CD8-positive, alpha-beta memory T cell (primary cell): ENCODE results near the gene ARL4D. TPM values are rescaled to one million over a fixed set of nuclear protein-coding genes. Genes with fewer than 3 reads are reported as not detected.

Experiments
- CTCF ChIA-PET: fragments of 350-600 bp; sonication (Branson Sonifier 250); formaldehyde crosslinking; loops from one replicate; lab custom pipeline; 2021; ENCODE audit warnings: antibody characterized with exemption; lab: Charles Lee
- POLR2A ChIA-PET: fragments of 350-600 bp; sonication (Branson Sonifier 250); formaldehyde crosslinking; loops from one replicate; lab custom pipeline; 2021; ENCODE audit warnings: antibody characterized with exemption; lab: Charles Lee
- DNase-seq, 5 donors: peaks; one replicate each; pipeline versions ENCODE4 v3.0.0 to v3.0.0-alpha.2; 2020 to 2022; ENCODE audit warnings: mixed read lengths in 1 of 5
- H3K27ac ChIP-seq: one replicate; pipeline ENCODE4 v1.7.0; 2013; ENCODE audit warnings: low read depth, mild to moderate bottlenecking, low read length, moderate library complexity
- H3K27me3 ChIP-seq: 2 replicates; pipeline ENCODE4 v1.7.0; 2013; ENCODE audit warnings: low read length, mild to moderate bottlenecking; ENCODE audit not compliant: insufficient read depth, poor library complexity, severe bottlenecking
- H3K36me3 ChIP-seq: 2 replicates; pipeline ENCODE4 v1.7.0; 2013; ENCODE audit warnings: mild to moderate bottlenecking, low read length, moderate library complexity; ENCODE audit not compliant: insufficient read depth
- H3K4me1 ChIP-seq: 2 replicates; pipeline ENCODE4 v1.7.0; 2013; ENCODE audit warnings: mild to moderate bottlenecking, low read length, moderate library complexity; ENCODE audit not compliant: insufficient read depth
- H3K4me3 ChIP-seq: 2 replicates; pipeline ENCODE4 v1.7.0; 2013; ENCODE audit warnings: mild to moderate bottlenecking, low read length
- H3K9me3 ChIP-seq: 2 replicates; pipeline ENCODE4 v1.7.0; 2013; ENCODE audit warnings: mild to moderate bottlenecking, low read length
- H3K27ac Mint-ChIP-seq, 8 donors: one replicate each; pipeline ENCODE4 v1.8.0; 2020 to 2021; ENCODE audit warnings: mixed read lengths in 8 of 8, mild to moderate bottlenecking in 6 of 8, inconsistent platforms in 3 of 8, moderate library complexity in 3 of 8
- H3K27me3 Mint-ChIP-seq, 2 donors: one replicate each; pipeline ENCODE4 v1.8.0; 2020 to 2021; ENCODE audit warnings: mixed read lengths in 2 of 2, mild to moderate bottlenecking in 1 of 2, moderate library complexity in 1 of 2
- H3K36me3 Mint-ChIP-seq, 3 donors: one replicate each; pipeline ENCODE4 v1.8.0; 2020 to 2021; ENCODE audit warnings: mixed read lengths in 3 of 3, inconsistent platforms in 1 of 3, mild to moderate bottlenecking in 1 of 3
- H3K4me1 Mint-ChIP-seq, 3 donors: one replicate each; pipeline ENCODE4 v1.8.0; 2020 to 2021; ENCODE audit warnings: mixed read lengths in 3 of 3, inconsistent platforms in 1 of 3, mild to moderate bottlenecking in 1 of 3
- H3K4me3 Mint-ChIP-seq, 7 donors: one replicate each; pipeline ENCODE4 v1.8.0; 2020 to 2021; ENCODE audit warnings: mixed read lengths in 7 of 7, mild to moderate bottlenecking in 6 of 7, moderate library complexity in 4 of 7, inconsistent platforms in 2 of 7
- H3K9me3 Mint-ChIP-seq, 5 donors: one replicate each; pipeline ENCODE4 v1.8.0; 2020 to 2022; ENCODE audit warnings: mixed read lengths in 5 of 5, mild to moderate bottlenecking in 3 of 5, moderate library complexity in 2 of 5, inconsistent platforms in 1 of 5
- polyA plus RNA-seq: library from polyadenylated mRNA; unstranded; fragments of 300-500 nt; fragmentation: Illumina TruSeq; gene quantifications from one replicate; pipeline ENCODE4 v1.2.3, GENCODE V29; 2021
- total RNA-seq, 2 experiments: library from RNA; stranded (reverse); gene quantifications; one replicate each; pipeline ENCODE4 v1.2.3, GENCODE V29; 2021

ARL4D gene
- total and polyA plus RNA-seq, 3 experiments from 2014 or later, result 1.9 to 2.3 (median 1.9) TPM

GRCh38 chr17:43434902-43435319 lies 36.1 kb downstream of the ARL4D start:
- no peak overlapping the region for H3K4me3 ChIP-seq
- H3K36me3 Mint-ChIP-seq, result no peaks in the 10 kb centered on the region
- peaks cover 23 to 45% of the 10 kb centered on the region in 2 donors for H3K27me3 Mint-ChIP-seq
- no peak overlapping the region for H3K27ac ChIP-seq
- H3K27ac Mint-ChIP-seq, result no peak overlapping the region
- no peaks in the 10 kb centered on the region for H3K27me3 ChIP-seq
- DNase-seq, result no peak
- H3K9me3 ChIP-seq, result no peaks in the 10 kb centered on the region
- no peaks in the 10 kb centered on the region for H3K9me3 Mint-ChIP-seq
- ChIA-PET CTCF (no interaction called here), POLR2A (no interaction called here)
- H3K4me3 Mint-ChIP-seq, result no peak overlapping the region
- H3K4me1 ChIP-seq, result no peaks in the 10 kb centered on the region
- H3K36me3 ChIP-seq, result no peaks in the 10 kb centered on the region
- H3K4me1 Mint-ChIP-seq, result no peaks in the 10 kb centered on the region

GRCh38 chr17:43437756-43438155 lies 39.0 kb downstream of the ARL4D start:
- Histone ChIP-seq H3K4me1 (no peaks in the 10 kb centered on the region), H3K27me3 (no peaks in the 10 kb centered on the region), H3K36me3 (no peaks in the 10 kb centered on the region), H3K4me3 (no peak overlapping the region), H3K9me3 (no peaks in the 10 kb centered on the region), H3K27ac (no peak overlapping the region)
- H3K27me3 Mint-ChIP-seq, result peaks cover 23 to 38% of the 10 kb centered on the region in 2 donors
- ChIA-PET POLR2A (no interaction called here), CTCF (no interaction called here)
- no peaks in the 10 kb centered on the region for H3K4me1 Mint-ChIP-seq
- H3K9me3 Mint-ChIP-seq, result no peaks in the 10 kb centered on the region
- no peak overlapping the region for H3K4me3 Mint-ChIP-seq
- H3K36me3 Mint-ChIP-seq, result no peaks in the 10 kb centered on the region
- DNase-seq, result no peak
- H3K27ac Mint-ChIP-seq, result no peak overlapping the region

- Histone ChIP-seq H3K4me1 (no peaks in the 10 kb centered on the region), H3K36me3 (no peaks in the 10 kb centered on the region), H3K9me3 (no peaks in the 10 kb centered on the region), H3K4me3 (no peak overlapping the region), H3K27me3 (no peaks in the 10 kb centered on the region), H3K27ac (no peak overlapping the region)
- ChIA-PET CTCF (no interaction called here), POLR2A (no interaction called here)
- Mint-ChIP-seq H3K4me3 (no peak overlapping the region), H3K27ac (no peak overlapping the region), H3K27me3 (peaks cover 18 to 33% of the 10 kb centered on the region in 2 donors), H3K9me3 (no peaks in the 10 kb centered on the region), H3K36me3 (no peaks in the 10 kb centered on the region), H3K4me1 (no peaks in the 10 kb centered on the region)
- no peak for DNase-seq
These were observed 39.8 kb downstream of the ARL4D start for GRCh38 chr17:43438626-43439025.

- H3K27me3 Mint-ChIP-seq, result peaks cover 16 to 34% of the 10 kb centered on the region in 2 donors
- no peak overlapping the region for H3K4me3 Mint-ChIP-seq
- H3K9me3 ChIP-seq, result no peaks in the 10 kb centered on the region
- H3K27ac Mint-ChIP-seq, result no peak overlapping the region
- no peaks in the 10 kb centered on the region for H3K36me3 ChIP-seq
- DNase-seq, result no peak
- ChIA-PET CTCF (no interaction called here), POLR2A (no interaction called here)
- H3K36me3 Mint-ChIP-seq, result no peaks in the 10 kb centered on the region
- no peaks in the 10 kb centered on the region for H3K9me3 Mint-ChIP-seq
- H3K27ac ChIP-seq, result no peak overlapping the region
- H3K4me3 ChIP-seq, result no peak overlapping the region
- no peaks in the 10 kb centered on the region for H3K4me1 ChIP-seq
- H3K27me3 ChIP-seq, result no peaks in the 10 kb centered on the region
- no peaks in the 10 kb centered on the region for H3K4me1 Mint-ChIP-seq
These were observed 40.2 kb downstream of the ARL4D start for GRCh38 chr17:43439041-43439440.

GRCh38 chr17:43442711-43443110 lies 43.9 kb downstream of the ARL4D start:
- no peak overlapping the region for H3K27ac Mint-ChIP-seq
- H3K4me3 ChIP-seq, result no peak overlapping the region
- H3K27me3 Mint-ChIP-seq, result peaks cover 6 to 28% of the 10 kb centered on the region in 2 donors
- H3K4me3 Mint-ChIP-seq, result no peak overlapping the region
- H3K9me3 Mint-ChIP-seq, result no peaks in the 10 kb centered on the region
- no peaks in the 10 kb centered on the region for H3K9me3 ChIP-seq
- CTCF ChIA-PET, result no interaction called here
- H3K4me1 Mint-ChIP-seq, result no peaks in the 10 kb centered on the region
- H3K36me3 ChIP-seq, result no peaks in the 10 kb centered on the region
- POLR2A ChIA-PET, result no interaction called here
- H3K4me1 ChIP-seq, result no peaks in the 10 kb centered on the region
- H3K36me3 Mint-ChIP-seq, result no peaks in the 10 kb centered on the region
- H3K27me3 ChIP-seq, result no peaks in the 10 kb centered on the region
- DNase-seq, result no peak
- H3K27ac ChIP-seq, result no peak overlapping the region

- Mint-ChIP-seq H3K27ac (no peak overlapping the region), H3K9me3 (no peaks in the 10 kb centered on the region), H3K4me1 (no peaks in the 10 kb centered on the region), H3K36me3 (no peaks in the 10 kb centered on the region), H3K4me3 (no peak overlapping the region), H3K27me3 (peaks cover 6 to 28% of the 10 kb centered on the region in 2 donors)
- no peaks in the 10 kb centered on the region for H3K27me3 ChIP-seq
- H3K4me3 ChIP-seq, result no peak overlapping the region
- ChIA-PET POLR2A (no interaction called here), CTCF (interaction anchor here (0.6 kb wide), 1 partner anchor 548 kb away, joined by 4 read pairs; no protein-coding TSS in a partner anchor)
- no peaks in the 10 kb centered on the region for H3K4me1 ChIP-seq
- no peak overlapping the region for H3K27ac ChIP-seq
- no peaks in the 10 kb centered on the region for H3K36me3 ChIP-seq
- no peak for DNase-seq
- no peaks in the 10 kb centered on the region for H3K9me3 ChIP-seq
These were observed 44.6 kb downstream of the ARL4D start for GRCh38 chr17:43443381-43443780.

GRCh38 chr17:43444223-43445008 lies 45.6 kb downstream of the ARL4D start:
- H3K9me3 Mint-ChIP-seq, result no peaks in the 10 kb centered on the region
- DNase-seq, result no peak
- peak overlapping the region in 1 of 8 donors; percentile 56 for H3K27ac Mint-ChIP-seq
- POLR2A ChIA-PET, result no interaction called here
- H3K4me3 Mint-ChIP-seq, result no peak overlapping the region
- no peak overlapping the region for H3K27ac ChIP-seq
- H3K27me3 Mint-ChIP-seq, result peaks cover 6 to 33% of the 10 kb centered on the region in 2 donors
- CTCF ChIA-PET, result no interaction called here
- H3K4me3 ChIP-seq, result no peak overlapping the region
- H3K4me1 ChIP-seq, result no peaks in the 10 kb centered on the region
- H3K4me1 Mint-ChIP-seq, result no peaks in the 10 kb centered on the region
- H3K9me3 ChIP-seq, result no peaks in the 10 kb centered on the region
- H3K36me3 ChIP-seq, result no peaks in the 10 kb centered on the region
- H3K36me3 Mint-ChIP-seq, result no peaks in the 10 kb centered on the region
- no peaks in the 10 kb centered on the region for H3K27me3 ChIP-seq

- Histone ChIP-seq H3K9me3 (no peaks in the 10 kb centered on the region), H3K27ac (no peak overlapping the region), H3K4me3 (no peak overlapping the region), H3K27me3 (no peaks in the 10 kb centered on the region), H3K36me3 (no peaks in the 10 kb centered on the region), H3K4me1 (no peaks in the 10 kb centered on the region)
- H3K36me3 Mint-ChIP-seq, result no peaks in the 10 kb centered on the region
- ChIA-PET CTCF (no interaction called here), POLR2A (no interaction called here)
- no peak for DNase-seq
- no peaks in the 10 kb centered on the region for H3K9me3 Mint-ChIP-seq
- H3K27me3 Mint-ChIP-seq, result peaks cover 2 to 38% of the 10 kb centered on the region in 2 donors
- no peaks in the 10 kb centered on the region for H3K4me1 Mint-ChIP-seq
- H3K4me3 Mint-ChIP-seq, result no peak overlapping the region
- no peak overlapping the region for H3K27ac Mint-ChIP-seq
These were observed 46.3 kb downstream of the ARL4D start for GRCh38 chr17:43445009-43445589.
